HG02981 (cell line): ENCODE results near the gene AK1.
"Not testable (repeated sequence)": the region's sequence is repeated elsewhere in the genome, so short reads cannot be mapped to it uniquely, and the experiment has no call there.

ENCODE experiments used
- ATAC-seq: cut with Tn5 transposase; IDR thresholded peaks from one replicate; pipeline ENCODE4 v1.9.1; 2021; ENCODE audit warnings: mild to moderate bottlenecking, moderate library complexity; ENCODE audit not compliant: unreplicated experiment

The AK1 gene

DNA sequence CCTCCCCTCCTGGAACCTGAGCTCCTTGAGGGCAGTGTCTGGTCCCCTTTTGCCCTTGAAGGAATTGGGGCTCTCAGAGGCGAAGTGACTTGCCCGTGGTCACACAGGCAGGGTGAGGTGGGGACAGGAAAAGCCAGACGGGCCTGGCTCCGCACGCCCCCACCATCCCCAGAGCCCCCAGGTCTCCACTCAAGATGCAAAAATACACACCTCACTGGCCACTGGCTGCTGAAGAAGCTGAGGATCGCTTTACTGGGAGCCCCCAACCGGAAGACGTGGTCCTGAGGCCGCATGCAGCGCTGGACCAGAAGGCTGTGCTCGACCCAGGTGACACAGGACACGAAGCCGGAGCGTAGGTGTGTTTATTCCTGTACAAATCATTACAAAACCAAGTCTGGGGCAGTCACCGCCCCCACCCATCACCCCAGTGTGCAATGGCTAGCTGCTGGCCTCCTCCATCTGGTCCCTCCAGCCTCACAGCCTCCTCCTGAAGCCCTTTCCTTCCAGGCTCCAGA is 7.6 kb upstream of the AK1 start:
- ATAC-seq, result no peak

DNA sequence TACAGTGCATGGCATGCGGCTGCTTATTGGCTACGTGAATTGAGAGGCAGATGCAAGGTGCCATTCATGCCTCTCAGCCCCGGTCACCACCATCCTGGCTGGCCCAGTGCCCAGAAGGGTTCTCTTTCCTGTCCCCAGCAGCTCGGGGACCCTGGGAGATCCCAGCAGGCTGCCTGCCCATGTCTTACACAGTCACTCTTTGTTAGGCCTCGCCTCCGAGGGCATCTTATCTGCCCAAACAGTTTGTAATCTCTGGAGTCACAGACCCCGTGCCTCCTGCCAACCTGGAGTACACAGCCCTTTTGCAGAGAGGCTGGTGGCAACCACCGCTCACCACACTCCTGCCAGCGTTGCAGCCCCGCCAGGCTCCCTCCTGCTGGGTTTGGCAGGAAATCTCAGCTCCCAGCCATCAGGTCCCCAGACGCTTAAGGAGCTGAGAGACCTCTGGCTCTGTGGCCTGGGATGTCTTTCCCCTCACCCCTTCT is 7.0 kb upstream of the AK1 start:
- no peak for ATAC-seq

DNA sequence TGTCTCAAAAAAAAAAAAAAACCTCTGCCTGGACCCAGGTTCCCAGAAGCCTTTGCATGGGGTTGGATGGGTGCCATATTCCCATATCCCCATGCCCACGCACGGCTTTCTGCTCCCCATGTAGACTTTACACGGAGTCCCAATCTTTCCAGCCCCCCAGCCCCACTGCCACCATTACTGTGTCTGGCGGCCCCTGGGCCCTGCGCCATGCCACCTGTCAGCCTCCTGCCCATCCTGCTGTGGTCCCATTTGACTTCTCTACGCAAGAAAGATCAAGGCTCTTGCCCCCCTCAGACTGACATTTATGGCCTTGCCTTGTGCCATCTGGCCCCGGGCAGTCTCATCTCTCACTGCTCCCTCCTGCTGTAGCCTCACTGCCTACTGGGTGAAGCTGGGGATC is 6.5 kb upstream of the AK1 start:
- no peak for ATAC-seq

DNA sequence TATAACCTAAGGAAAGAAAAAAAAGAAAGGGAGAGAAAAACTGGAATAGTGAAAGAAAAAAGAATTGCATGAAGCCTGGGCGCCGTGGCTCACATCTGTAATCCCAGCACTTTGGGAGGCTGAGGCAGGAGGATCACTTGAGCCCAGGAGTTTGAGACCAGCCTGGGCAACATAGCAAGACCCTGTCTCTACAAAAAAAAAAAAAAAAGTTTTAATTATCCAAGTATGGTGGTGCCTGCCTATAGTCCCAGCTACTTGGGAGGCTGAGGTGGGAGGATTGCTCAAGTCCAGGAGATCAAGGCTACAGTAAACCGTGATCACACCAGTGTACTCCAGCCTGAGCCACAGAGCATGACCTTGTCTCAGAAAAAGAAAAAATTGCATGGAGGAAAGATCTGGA is 4.2 kb upstream of the AK1 start:
- ATAC-seq, result not testable (repeated sequence)

DNA sequence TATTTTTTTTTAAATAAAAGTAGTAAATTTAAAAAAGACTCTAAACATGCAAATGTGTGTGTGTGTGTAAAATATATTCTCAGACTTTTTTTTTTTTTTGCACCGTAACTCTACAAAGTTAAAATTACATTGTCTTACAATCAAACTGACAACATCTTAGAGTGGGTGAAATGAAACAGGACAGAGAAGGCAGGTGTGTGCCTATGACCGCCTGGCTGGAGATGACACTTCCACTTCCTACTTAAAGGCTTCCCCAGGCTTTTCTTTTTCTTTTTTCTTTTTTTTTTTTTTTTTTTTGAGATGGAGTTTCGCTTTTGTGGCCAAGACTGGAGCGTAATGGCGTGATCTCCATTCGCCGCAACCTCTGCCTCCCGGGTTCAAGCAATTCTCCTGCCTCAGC is 2.7 kb upstream of the AK1 start:
- ATAC-seq, result no peak

DNA sequence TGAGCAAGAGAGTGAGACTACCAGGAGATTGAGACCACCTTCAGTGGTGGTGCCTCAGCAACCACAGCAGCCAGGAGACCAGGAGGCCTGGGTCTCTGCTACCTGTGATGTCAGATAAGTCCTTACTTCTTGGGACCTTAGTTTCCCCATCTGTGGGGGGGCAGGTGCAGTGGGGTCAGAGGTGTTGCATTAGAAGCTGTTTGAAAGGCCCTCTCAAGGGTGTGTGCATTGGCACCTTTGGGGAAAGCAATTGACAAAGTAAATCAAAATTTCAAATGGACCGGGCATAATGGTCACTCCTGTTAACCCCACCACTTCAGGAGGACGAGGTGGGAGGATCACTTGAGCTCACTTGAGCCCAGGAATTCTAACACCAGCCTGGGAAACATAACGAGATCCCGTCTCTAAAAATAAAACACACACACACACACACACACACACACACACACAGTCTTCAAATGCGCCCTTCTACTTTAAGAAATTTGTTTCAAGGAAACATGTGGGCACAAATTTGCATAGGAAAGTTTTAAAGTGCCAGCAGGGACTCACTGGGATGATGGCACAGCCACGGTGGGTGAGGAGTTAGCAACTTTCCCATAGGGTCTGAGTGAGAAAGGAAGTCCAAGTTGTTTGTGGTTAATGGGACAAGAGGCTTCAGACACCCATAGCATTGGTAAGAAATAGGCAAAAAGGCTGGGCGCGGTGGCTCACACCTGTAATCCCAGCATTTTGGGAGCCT is 1.3 kb upstream of the AK1 start:
- no peak for ATAC-seq

DNA sequence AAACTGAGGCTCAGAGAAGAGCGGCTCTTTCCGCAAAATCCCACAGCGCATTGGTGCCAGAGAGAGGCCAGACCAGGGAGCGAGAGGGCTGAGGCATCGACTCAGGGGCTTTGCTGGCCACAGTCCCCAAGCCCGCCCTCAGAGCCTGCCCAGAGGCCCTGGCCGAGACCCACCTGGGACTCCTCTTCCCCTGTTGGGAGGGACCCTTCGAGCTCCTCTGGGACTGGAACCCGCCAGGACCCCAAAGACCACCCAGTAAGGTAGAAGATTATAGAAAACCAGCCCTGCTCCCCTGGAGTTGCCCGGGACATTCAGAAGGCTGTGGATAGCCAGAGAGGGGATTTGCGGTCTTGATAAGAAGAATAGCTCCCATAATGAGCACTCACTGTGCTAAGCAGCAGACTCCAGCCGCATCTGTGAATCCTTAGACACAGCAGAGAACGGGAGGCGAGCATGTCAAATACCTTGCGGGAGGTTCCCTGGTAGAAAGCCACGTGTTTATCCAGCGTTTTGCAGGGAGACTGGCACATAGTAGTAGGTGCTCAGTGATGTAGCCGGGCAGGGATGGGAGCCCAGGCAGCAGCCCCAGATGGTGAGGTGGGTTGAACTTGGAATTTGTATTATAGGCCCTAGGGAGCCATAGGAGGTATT is 651 bp upstream of the AK1 start:
- no peak for ATAC-seq

DNA sequence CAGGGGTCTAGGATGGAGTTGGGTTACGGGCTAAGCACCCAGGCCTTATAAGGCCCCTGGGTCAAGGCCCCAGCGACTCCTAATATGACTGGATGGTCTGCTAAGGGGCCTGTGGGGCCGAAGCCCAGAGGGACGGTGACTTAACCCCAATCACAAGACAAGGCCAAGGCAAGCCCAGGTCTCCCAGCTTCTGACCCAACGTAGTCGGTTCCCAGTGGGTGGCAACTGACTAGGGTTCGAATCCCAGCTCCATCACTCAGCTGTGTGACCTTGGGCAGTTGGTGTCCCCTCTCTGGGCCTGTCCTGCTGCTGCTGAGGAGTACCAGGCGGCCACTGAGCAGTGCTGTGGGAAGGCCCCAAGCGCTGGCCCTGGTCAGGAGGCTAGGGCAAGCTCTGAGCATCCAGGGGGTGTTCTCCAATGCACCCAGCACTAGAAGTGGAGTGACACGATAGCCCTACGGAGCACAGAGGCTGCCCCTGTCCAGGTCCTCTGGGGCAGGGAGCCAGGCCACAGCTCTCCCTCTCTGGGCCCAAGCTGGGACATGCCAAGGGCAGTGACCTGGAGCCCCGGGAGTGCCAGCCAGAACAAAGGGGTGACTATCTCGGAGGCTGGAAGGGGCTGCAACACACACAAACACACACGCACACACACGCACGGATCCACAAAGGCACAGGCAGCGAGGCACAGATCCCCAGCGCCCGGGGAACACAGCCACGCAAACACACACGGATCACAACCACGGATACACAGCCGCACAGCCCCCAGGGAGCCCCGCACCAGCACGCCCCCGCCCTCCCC is 512 bp downstream of the AK1 start:
- ATAC-seq, result no peak

DNA sequence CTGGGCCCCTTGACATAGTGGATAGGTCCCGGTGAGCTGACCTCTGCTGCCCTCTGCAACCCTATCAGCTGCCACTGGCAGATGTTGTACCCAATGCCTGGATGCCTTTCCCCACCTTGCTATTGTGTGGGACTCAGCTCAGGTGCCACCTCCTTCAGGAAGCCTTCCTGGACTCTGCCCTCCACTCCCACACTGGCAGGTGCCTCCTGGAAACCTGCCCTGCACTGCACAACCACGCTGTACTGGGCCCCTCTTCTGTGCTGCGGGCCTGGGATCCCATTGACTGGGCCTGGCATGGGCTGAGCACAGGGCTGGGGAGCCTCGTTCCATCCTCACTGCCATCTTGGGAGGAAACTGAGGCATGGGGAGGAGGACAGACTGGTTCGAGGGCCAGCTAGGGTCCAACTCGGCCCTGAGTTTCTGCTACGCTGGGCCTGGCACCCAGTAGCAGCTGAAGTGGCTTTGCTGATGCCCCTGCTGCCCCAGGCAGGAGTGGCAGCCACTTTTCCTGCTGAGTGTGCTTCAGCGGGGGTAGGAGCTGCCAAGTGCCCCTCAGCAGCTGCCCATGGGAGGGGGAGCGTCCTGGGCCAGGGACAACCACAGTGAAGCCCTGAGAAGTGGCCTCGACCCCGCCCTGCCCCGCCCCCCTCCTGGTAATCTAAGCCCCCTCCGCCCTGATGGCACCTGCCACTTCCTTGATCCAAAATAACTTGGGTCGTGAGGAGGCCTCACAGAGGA is 1.3 kb downstream of the AK1 start:
- ATAC-seq, result no peak

DNA sequence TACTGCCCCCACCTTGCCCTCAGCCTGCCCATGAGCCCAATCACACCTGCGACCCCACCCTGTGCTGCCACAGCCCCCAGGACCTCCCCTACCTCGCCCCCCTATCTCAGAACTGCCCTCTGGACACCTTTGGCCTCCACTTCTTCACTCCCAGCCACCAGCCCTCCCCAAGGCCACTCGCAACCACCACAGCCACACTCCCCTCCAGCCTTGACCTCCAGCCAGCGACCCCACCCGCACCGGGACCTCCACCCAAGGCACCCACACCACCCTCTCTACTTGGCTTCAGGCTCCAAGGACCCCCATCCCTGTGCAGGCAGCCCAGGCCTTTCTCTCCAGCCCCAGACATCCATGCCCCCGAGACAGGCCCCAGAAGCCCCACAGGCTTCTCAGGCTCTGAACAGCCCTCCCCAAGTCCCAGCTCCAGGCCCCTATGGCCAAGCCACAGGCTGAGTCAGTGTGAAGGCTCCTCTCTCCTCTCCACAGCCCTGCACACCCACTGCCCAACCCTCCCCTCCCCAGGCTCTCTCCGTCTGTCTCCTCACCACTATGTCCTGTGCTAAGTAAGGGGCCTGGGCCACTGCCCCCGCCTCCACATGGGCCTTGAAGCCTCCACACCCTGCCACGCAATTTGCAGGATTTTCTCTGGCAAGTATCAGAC is 2.0 kb downstream of the AK1 start:
- ATAC-seq, result no peak

DNA sequence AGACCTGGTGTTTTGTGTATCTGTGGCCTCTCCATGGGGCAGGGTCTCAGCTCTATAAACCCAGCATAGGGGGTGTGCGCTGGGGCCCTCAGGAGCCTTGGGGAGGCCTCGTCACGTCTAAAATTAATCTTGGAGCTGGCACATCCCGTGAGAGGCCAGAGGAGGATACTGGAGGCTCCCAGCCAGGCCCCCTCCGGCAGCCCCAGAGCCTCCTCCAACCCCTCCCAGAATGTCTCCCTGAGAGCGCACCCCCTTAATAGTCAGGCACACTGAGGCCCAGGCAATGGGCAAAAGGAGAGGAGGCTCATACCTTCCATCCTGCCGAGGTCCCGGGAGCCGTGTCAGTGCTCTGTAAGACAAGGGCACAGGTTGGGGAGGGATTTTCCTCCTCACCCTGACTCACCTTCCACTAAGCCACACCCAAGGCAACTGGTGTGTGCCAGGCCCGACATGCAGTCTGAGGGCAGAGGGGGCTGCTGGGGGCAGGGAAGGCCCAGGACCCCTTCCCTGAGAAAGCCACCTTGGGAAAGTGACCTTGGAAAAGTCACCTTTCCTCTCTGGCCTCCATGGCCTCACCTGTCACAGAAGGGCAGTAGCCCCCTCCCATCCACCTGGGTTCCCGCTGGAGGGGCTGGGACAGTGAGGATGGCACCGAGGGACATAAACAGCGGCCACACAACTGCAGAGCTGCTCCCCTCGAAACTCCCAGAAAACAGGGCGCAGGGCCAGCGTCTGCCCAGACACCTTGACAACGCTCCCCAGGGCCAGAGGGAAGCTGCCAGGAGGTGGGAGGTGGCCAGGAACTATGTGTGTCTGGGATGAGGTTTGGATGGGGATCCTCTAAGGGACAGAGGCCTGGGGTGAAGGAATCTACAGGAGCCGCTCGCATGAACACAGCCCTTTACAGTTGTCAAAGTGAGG is 2.9 kb downstream of the AK1 start:
- no peak for ATAC-seq

DNA sequence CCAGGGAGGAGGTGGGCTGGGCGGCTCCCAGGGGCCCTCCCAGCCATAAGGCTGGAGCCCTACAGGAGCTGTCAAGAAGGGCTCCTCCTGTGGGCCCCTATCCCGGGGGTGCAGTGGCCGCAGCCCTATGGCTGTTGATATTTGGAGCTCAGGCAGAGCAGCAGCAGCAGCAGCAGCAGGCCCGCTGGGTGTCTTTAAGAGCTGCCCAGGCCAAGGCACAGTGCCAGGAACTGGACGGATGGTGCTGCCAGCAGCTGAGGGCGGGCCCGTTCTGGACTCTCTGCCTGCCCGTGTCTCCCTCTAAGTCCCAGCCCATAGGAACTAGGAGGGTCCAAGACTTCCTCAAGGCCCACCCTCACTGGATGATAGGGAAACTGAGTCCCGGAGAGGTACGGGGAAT is 3.6 kb downstream of the AK1 start:
- ATAC-seq, result no peak

DNA sequence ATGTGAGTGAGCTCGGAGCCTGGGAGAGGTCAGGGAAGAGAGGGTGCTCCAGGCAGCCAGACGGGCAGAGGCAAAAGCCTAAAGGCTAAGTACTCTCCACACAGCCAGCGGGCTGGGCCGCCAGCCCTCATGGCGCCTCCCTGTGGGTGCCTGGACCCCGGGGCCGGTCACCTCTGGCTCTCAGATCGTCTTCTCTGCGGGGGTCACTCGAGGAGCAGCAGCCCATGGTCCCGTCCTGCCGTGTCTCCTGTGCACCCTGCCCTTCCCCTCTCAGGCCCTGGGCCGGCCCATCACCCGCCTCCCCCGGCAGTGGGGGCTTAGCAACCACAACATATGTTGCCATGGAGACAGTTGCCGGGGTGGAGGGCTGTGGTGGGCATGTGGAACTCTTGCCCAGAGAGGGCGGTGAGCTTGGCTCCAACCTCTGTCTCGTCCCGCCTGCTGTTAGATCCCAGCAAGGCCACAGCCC is 4.2 kb downstream of the AK1 start:
- no peak for ATAC-seq

DNA sequence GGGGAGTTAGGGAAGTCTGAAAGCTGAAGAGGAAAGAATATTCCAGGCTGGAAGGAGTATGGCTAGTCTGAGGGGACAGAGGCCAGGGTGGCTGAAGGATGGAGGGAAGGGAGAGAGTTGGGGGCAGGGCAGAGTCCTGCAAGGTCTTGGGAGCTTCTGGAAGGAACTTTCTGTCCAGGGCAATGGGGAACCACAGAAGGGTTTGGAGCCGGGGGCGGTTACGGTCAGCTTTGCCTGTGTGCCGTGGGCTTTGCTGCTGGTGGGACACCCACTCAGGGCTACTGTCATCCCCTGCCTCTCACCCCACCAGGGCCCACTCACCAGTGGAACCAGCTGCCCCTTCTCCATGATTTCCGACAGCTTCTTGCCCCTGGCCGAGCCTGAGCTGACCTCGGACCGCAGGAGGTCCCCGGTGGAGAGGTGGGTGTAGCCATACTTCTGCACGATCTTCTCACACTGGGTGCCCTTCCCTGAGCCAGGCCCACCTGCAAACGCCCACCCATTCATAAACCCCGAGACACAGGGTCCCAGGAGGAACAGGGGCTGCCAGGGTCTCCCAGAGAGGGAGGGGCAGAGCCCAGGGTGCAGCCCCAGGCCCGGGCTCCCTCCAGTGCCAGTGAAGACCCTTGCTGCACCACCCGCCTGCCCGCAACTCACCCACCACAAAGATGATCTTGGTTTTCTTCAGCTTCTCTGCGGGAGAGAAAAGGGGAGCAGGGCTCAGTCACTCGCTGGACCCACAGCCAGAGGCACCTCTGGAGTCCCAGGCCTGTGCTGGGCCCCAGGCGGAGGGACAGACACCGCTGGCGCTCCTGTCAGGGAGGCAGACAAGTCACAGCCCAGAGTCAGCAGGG is 4.9 kb downstream of the AK1 start:
- ATAC-seq, result no peak

DNA sequence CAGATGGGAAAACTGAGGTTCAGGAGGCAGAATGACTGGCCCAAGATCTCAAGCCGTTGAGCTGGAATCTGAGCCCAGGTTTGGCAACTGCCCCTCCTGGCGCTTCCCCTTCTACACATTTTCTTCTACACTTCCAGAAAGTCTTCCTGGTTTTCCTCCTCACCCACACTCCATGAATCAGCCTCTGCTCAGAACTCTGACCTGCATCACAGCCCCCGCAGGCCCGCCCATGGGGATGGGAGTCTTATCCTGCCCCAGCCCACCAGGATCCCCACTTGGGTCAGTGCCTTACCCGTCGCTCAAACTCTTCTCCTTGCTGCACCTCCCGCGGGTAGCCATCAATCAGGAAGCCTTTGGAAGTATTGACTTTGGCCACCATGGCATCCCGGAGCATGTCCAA is 5.9 kb downstream of the AK1 start:
- ATAC-seq, result no peak

DNA sequence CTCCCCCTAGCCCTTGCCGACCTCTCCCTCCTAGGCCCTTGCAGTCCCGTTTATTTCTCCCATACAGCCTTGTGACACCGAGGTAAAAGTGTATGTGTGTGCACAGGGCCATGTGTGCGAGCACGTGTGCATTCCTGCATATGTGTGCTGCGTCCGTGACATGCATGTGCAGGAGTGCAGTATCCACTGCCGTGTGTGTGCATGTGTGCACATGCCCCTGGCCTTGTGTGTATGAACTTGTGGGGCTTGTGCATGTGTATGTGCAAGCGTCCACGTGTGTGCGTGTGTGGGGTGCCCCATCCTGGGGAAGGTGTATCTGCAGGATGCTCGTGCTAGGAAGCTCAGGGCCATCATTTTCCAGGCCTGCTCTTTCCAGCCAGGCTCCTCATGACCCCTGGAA is 6.6 kb downstream of the AK1 start:
- ATAC-seq, result no peak

DNA sequence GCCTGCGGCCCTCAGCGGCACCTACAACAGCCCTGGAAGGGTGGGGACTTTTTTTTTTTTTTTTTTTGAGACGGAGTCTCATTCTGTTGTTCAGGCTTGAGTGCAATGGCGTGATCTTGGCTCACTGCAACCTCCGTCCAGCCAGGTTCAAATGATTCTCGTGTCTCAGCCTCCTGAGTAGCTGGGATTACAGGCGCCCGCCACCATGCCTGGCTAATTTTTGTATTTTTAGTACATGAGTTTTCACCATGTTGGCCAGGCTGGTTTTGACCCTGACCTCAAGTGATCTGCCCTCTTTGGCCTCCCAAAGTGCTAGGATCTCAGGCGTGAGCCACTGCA is 7.4 kb downstream of the AK1 start:
- ATAC-seq, result not testable (repeated sequence)
